Peyer's patch (tissue), 4 donors: ENCODE data around the gene EVC.

Experiments
- CTCF ChIP-seq, 6 experiments: fragments of 450-650 bp in 4 of 6; fragments of 200-600 bp in 2 of 6; sonication (generic) in 1 of 6; IDR thresholded peaks; one replicate each; pipeline ENCODE4 v1.5.1; 2017 to 2019; ENCODE audit warnings: antibody characterized with exemption in 6 of 6, mild to moderate bottlenecking in 3 of 6, moderate library complexity in 1 of 6
- POLR2A ChIP-seq, 2 donors: fragments of 450-650 bp; IDR thresholded peaks; one replicate each; pipeline ENCODE4 v1.5.1; 2017; ENCODE audit warnings: antibody characterized with exemption in 2 of 2, mild to moderate bottlenecking in 2 of 2, moderate library complexity in 2 of 2

- TF ChIP-seq POLR2A (IDR thresholded peaks at IDR 0.05) (no peak), CTCF (IDR thresholded peaks at IDR 0.05) (peak in 2 of 6 experiments; percentile 8 to 11)
These were observed 113.6 kb downstream of the EVC start for GRCh38 chr4:5824635-5825034.
